SK-N-SH treated with all-trans-retinoic acid at 6 μM for 48 hours (cell line): ENCODE measurements around the gene PRSS53.

ENCODE experiments used
- ARNTL ChIP-seq: fragments of 450-650 bp; formaldehyde crosslinking; IDR thresholded peaks from 2 replicates; pipeline ENCODE4 v1.5.0; 2020; ENCODE audit warnings: low read depth, mild to moderate bottlenecking, moderate library complexity, borderline replicate concordance
- CSDC2 ChIP-seq: fragments of 250-450 bp; sonication (Bioruptor Pico); IDR thresholded peaks from 2 replicates; pipeline ENCODE4 v1.5.0; 2020; ENCODE audit warnings: mild to moderate bottlenecking, moderate library complexity
- PATZ1 ChIP-seq: fragments of 250-450 bp; sonication (Bioruptor Pico); IDR thresholded peaks from 2 replicates; pipeline ENCODE4 v1.8.0; 2020; ENCODE audit warnings: mild to moderate bottlenecking, moderate library complexity, borderline replicate concordance
- RARB ChIP-seq: fragments of 250-450 bp; sonication (Bioruptor Pico); IDR thresholded peaks from 2 replicates; pipeline ENCODE4 v1.8.0; 2021; ENCODE audit warnings: mild to moderate bottlenecking, moderate library complexity
- TCF4 ChIP-seq: fragments of 250-450 bp; sonication (Bioruptor Pico); IDR thresholded peaks from 2 replicates; pipeline ENCODE4 v1.8.0; 2021; ENCODE audit warnings: mild to moderate bottlenecking, moderate library complexity, borderline replicate concordance
- TSHZ2 ChIP-seq: fragments of 250-450 bp; sonication (Bioruptor Pico); IDR thresholded peaks from 2 replicates; pipeline ENCODE4 v1.5.0; 2020; ENCODE audit warnings: mild to moderate bottlenecking, moderate library complexity
- ZFP30 ChIP-seq: fragments of 450-650 bp; formaldehyde crosslinking; IDR thresholded peaks from 2 replicates; pipeline ENCODE4 v1.5.0; 2022; ENCODE audit warnings: mild to moderate bottlenecking, moderate library complexity
- ZNF565 ChIP-seq: fragments of 450-650 bp; formaldehyde crosslinking; conservative IDR thresholded peaks from 2 replicates; pipeline ENCODE4 v1.5.0; 2020; ENCODE audit warnings: low read depth, mild to moderate bottlenecking, moderate library complexity
- ZNF70 ChIP-seq: fragments of 450-650 bp; formaldehyde crosslinking; IDR thresholded peaks from 2 replicates; pipeline ENCODE4 v1.5.0; 2020; ENCODE audit warnings: mild to moderate bottlenecking, moderate library complexity
- ZNF8 ChIP-seq: fragments of 450-650 bp; formaldehyde crosslinking; IDR thresholded peaks from 2 replicates; pipeline ENCODE4 v1.5.0; 2020; ENCODE audit warnings: mild to moderate bottlenecking, moderate library complexity

GRCh38 chr16:31093132-31093703, 4.5 kb upstream of the PRSS53 start:
- no peak for TF ChIP-seq RARB (CRISPR knock-in tag)
- TF ChIP-seq CSDC2 (CRISPR knock-in tag): no peak
- no peak for TF ChIP-seq TCF4 (CRISPR knock-in tag)
- no peak for TF ChIP-seq ZNF70 (CRISPR knock-in tag)
- TF ChIP-seq PATZ1 (CRISPR knock-in tag): no peak
- no peak for TF ChIP-seq ZFP30
- no peak for TF ChIP-seq ZNF8 (CRISPR knock-in tag)
- no peak for TF ChIP-seq ZNF565
- no peak for TF ChIP-seq TSHZ2 (CRISPR knock-in tag)
- TF ChIP-seq ARNTL (CRISPR knock-in tag): no peak
